HepG2 (cell line): ENCODE data around the gene MCFD2. TPM values are rescaled to one million over a fixed set of nuclear protein-coding genes. Genes with fewer than 3 reads are reported as not detected.
A peak's percentile ranks its signal among the peaks of the same experiment; 100 is the strongest.

Source experiments
- ATAC-seq: fragments of 200-7000 bp; cut with Tn5 transposase; 3 replicates; pipeline ENCODE4 v1.9.1; 2020; ENCODE audit warnings: mild to moderate bottlenecking, moderate library complexity
- BruUV-seq: library from RNA; stranded (reverse); fragments of 400-500 nt; replicated peaks from 2 replicates; lab custom pipeline; 2021; lab: Mats Ljungman, UMichigan
- CTCF ChIA-PET: fragments of 300-600 bp; formaldehyde crosslinking; extraction: SDS; loops from one replicate; lab custom pipeline; 2021; ENCODE audit warnings: low total read pairs, inconsistent platforms, low intra/inter-chr PET ratio; lab: Yijun Ruan, JAX
- POLR2A ChIA-PET: fragments of 350-600 bp; sonication (Branson Sonifier 250); formaldehyde crosslinking; loops from one replicate; lab custom pipeline; 2020; ENCODE audit warnings: antibody characterized with exemption, inconsistent platforms; lab: Yijun Ruan, JAX
- DNase-seq: peaks from one replicate; pipeline ENCODE4 v3.0.0-alpha.2; 2015; ENCODE audit warnings: low spot score
- FAIRE-seq: peaks from 3 replicates; lab custom pipeline; 2011; peaks lifted over from hg19 to GRCh38; lab: Jason Lieb, UNC
- H2AFZ ChIP-seq: one replicate; pipeline ENCODE4 v1.6.1; 2011; ENCODE audit warnings: low read length, inconsistent platforms
- H3K27ac ChIP-seq: fragments of 300-600 bp; 3 replicates; pipeline ENCODE4 v1.8.0; 2011; ENCODE audit warnings: mixed run types, mild to moderate bottlenecking, mixed read lengths, low read length, inconsistent platforms; ENCODE audit not compliant: insufficient read depth; ENCODE audit errors: extremely low read length
- H3K27me3 ChIP-seq, 2 experiments: fragments of 200-600 bp in 1 of 2; 2 replicates in 1 of 2; 3 replicates in 1 of 2; pipeline versions ENCODE4 v1.6.0 to v1.8.0; 2011; ENCODE audit warnings: low read length in 2 of 2, mild to moderate bottlenecking in 2 of 2, moderate library complexity in 2 of 2, inconsistent platforms in 1 of 2; ENCODE audit not compliant: insufficient read depth in 2 of 2, control insufficient read depth in 1 of 2
- H3K36me3 ChIP-seq, 2 experiments: fragments of 200-600 bp in 1 of 2; replicated peaks in 1 of 2; 2 replicates in 1 of 2; 3 replicates in 1 of 2; pipeline versions ENCODE4 v1.5.1 to v1.8.0; 2011; ENCODE audit warnings: low read length in 2 of 2, inconsistent platforms in 1 of 2; ENCODE audit not compliant: insufficient read depth in 2 of 2, control insufficient read depth in 1 of 2
- H3K4me1 ChIP-seq: 2 replicates; pipeline ENCODE4 v1.5.1; 2012; ENCODE audit warnings: low read length, inconsistent platforms; ENCODE audit not compliant: insufficient read depth
- H3K4me2 ChIP-seq: 2 replicates; pipeline ENCODE4 v1.6.0; 2011; ENCODE audit warnings: low read depth, low read length, inconsistent platforms
- H3K4me3 ChIP-seq, 3 experiments: fragments of 200-600 bp in 1 of 3; sonication (generic), shearing (Covaris generic) in 1 of 3; replicated peaks in 1 of 3; 2 replicates each; pipeline ENCODE4 v1.5.1; 2011 to 2016; ENCODE audit warnings: low read length in 3 of 3, inconsistent platforms in 2 of 3, low read depth in 2 of 3, mild to moderate bottlenecking in 2 of 3, control low read depth in 1 of 3, mixed read lengths in 1 of 3; ENCODE audit not compliant: insufficient read depth in 1 of 3
- H3K79me2 ChIP-seq: one replicate; pipeline ENCODE4 v1.6.1; 2011; ENCODE audit warnings: low read length, inconsistent platforms; ENCODE audit not compliant: insufficient read depth
- H3K9ac ChIP-seq: 2 replicates; pipeline ENCODE4 v1.6.0; 2011; ENCODE audit warnings: mild to moderate bottlenecking, low read depth, low read length, inconsistent platforms; ENCODE audit not compliant: insufficient read depth
- H3K9me3 ChIP-seq: 2 replicates; pipeline ENCODE4 v1.5.1; 2012; ENCODE audit warnings: mild to moderate bottlenecking, low read length
- H4K20me1 ChIP-seq: 2 replicates; pipeline ENCODE4 v1.6.0; 2011; ENCODE audit warnings: inconsistent platforms, mild to moderate bottlenecking, low read length, moderate library complexity; ENCODE audit not compliant: insufficient read depth
- ZNF687 ChIP-seq: sonication (generic); formaldehyde crosslinking; IDR thresholded peaks from 2 replicates; pipeline ENCODE4 v1.5.1; 2020; ENCODE audit warnings: mild to moderate bottlenecking, missing genetic modification reagents, moderate library complexity
- ZSCAN20 ChIP-seq: sonication (generic); formaldehyde crosslinking; IDR thresholded peaks from 2 replicates; pipeline ENCODE4 v1.4.0; 2020; ENCODE audit warnings: missing genetic modification reagents, mild to moderate bottlenecking, borderline replicate concordance
- WGBS: methylation state at CpG from one replicate; pipeline ENCODE4 v1.1.6; 2017; ENCODE audit warnings: low lambda C conversion rate; 5-methylcytosine and 5-hydroxymethylcytosine counted together
- in situ Hi-C: cut with HindIII; loops from 2 replicates; pipeline ENCODE4 v1.10.0; 2017; ENCODE audit warnings: low pct_unique_long_range_greater_than_20kb; ENCODE audit not compliant: extremely low pct_ligation_motif_present
- intact Hi-C: fragments of 100-400 bp; cut with micrococcal nuclease; formaldehyde crosslinking; loops from one replicate; pipeline ENCODE4 v1.10.0; 2022; ENCODE audit not compliant: unreplicated experiment
- polyA plus RNA-seq, 8 experiments: library from polyadenylated mRNA; depleted of rRNA in 3 of 8; stranded (reverse) in 7 of 8; unstranded in 1 of 8; fragments of >200 nt; fragmentation: Illumina TruSeq in 4 of 8; extraction: Trizol in 4 of 8; gene quantifications; 2 replicates each; pipeline versions ENCODE4 v1.2.1 to v1.2.3, GENCODE V29; 2011 to 2016; ENCODE audit warnings: low read depth in 4 of 8, missing spikeins in 1 of 8, mixed read lengths in 1 of 8; ENCODE audit not compliant: insufficient read depth in 1 of 8
- total RNA-seq, 5 experiments: library from RNA; depleted of rRNA; stranded (reverse); fragments of >200 nt; fragmentation: Illumina TruSeq; extraction: Trizol; gene quantifications; 2 replicates each; pipeline ENCODE4 v1.2.3, GENCODE V29; 2016; ENCODE audit warnings: low read depth in 1 of 5

Gene MCFD2
- total and polyA plus RNA-seq, 2 of the 13 experiments (the other 11 are each of a cell fraction or from before 2014, with no cell fraction given): 183 to 232 TPM

DNA sequence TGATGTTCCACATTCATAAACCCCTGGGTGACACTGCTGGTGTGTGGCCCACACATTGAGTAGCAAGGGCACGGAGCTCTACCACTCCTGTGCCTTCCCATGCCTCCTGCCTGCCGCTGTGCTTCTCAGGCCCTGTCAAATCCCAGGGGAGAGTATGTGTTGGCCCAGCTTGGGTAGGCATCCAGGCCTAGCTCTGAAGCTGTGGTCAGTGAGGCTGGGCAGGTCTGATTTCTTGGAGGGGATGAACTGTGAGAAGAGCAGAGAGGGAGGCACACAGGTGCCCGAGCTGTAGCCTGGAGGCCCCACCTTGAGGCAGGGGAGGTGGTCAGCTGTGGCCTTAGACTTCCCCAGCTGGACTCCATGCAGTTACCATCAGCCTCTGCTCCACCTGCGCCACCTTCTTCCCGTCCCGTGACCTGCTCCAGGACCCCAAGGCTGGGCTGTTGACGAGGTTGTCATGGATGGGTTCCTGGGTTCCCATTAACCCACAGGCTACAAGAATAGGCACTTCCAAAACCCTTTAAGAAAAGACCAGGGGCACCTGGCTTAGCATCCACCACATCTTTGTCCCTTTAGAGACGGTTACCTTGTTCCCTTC, 23.6 kb downstream of the MCFD2 start:
- CTCF ChIA-PET: no interaction called here

More for the DNA sequence above, 23.6 kb downstream of the MCFD2 start:
- H3K27me3 ChIP-seq: peaks cover 1 to 10% of the 10 kb centered on the region in 2 experiments; a peak in 4 of 5 replicates
- in situ Hi-C loops: loop anchor here (5.0 kb wide), 1 partner anchor 235 kb away; no protein-coding TSS in a partner anchor
- H3K9me3 ChIP-seq: no peaks in the 10 kb centered on the region
- peaks cover 8% of the 10 kb centered on the region for H3K4me1 ChIP-seq
- intact Hi-C loops: no loop called here
- H4K20me1 ChIP-seq: no peaks in the 10 kb centered on the region
- no peak overlapping the region for H3K4me2 ChIP-seq
- DNase-seq: no peak
- FAIRE-seq: no peak
- TF ChIP-seq ZNF687 (CRISPR knock-in tag): peak; percentile 8; the same call in 1 of the 2 replicates
- TF ChIP-seq ZSCAN20 (CRISPR knock-in tag): no peak
- BruUV-seq: no TSS peak
- H3K4me3 ChIP-seq: no peak overlapping the region
- ATAC-seq: no peak; the same call in 2 of the 3 replicates
- H3K9ac ChIP-seq: no peak overlapping the region
- POLR2A ChIA-PET: interaction anchor here (1.7 kb wide), 1 partner anchor 15 kb away, joined by 3 read pairs; no protein-coding TSS in a partner anchor
- WGBS: 46% methylated on average over 8 of the region's 8 CpGs
- no peak overlapping the region for H2AFZ ChIP-seq
- H3K79me2 ChIP-seq: no peaks in the 10 kb centered on the region
- no peaks in the 10 kb centered on the region for H3K36me3 ChIP-seq
- H3K27ac ChIP-seq: no peak overlapping the region
